SK-N-SH (cell line): Measurements from ENCODE around the gene OBP2B.

Experiments used
- CTCF ChIP-seq: fragments of 200-600 bp; sonication (generic); IDR thresholded peaks from 2 replicates; pipeline ENCODE4 v1.6.1; 2017; ENCODE audit warnings: antibody characterized with exemption, mild to moderate bottlenecking, moderate library complexity
- EP300 ChIP-seq, 2 experiments: IDR thresholded peaks; 2 replicates each; pipeline versions ENCODE4 v1.4.0 to v1.6.1; 2012; ENCODE audit warnings: borderline replicate concordance in 1 of 2, low read depth in 1 of 2, low read length in 1 of 2
- MAX ChIP-seq: IDR thresholded peaks from 2 replicates; pipeline ENCODE4 v1.4.0; 2012; ENCODE audit warnings: low read depth
- RAD21 ChIP-seq: IDR thresholded peaks from 2 replicates; pipeline ENCODE4 v1.6.1; 2012; ENCODE audit warnings: mild to moderate bottlenecking, low read length
- RCOR1 ChIP-seq: fragments of 150-350 bp; IDR thresholded peaks from 2 replicates; pipeline ENCODE4 v1.6.1; 2017; ENCODE audit warnings: antibody characterized with exemption, low read length
- TAF1 ChIP-seq: IDR thresholded peaks from 2 replicates; pipeline ENCODE4 v1.6.1; 2012; ENCODE audit warnings: low read depth, mild to moderate bottlenecking, low read length, moderate library complexity, borderline replicate concordance

DNA sequence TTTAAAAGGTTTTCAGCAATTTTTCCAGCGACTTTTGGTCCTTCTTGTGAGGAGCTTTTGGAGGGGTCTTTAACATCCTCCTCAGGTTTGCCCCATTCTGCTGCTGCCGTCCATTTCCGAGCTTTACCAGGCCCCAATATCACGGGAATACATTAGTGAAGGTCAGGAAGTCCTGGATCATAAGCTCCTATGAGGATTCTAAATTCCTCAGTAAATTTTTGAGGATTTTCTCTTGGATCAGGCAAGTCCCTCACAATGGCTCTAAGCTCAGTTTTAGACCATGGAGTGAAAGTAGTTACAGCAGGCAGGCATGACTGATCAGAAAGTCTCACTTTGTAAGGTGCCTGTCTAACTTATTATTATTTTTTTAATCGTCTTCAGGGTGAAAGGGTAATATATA lies 28.1 kb downstream of the OBP2B start:
- TF ChIP-seq CTCF = no peak
- no peak for TF ChIP-seq EP300 (IDR thresholded peaks at IDR 0.05; ENCODE audit: borderline replicate concordance in 1 of 2, low read depth in 1 of 2, low read length in 1 of 2)
- TF ChIP-seq TAF1 = no peak
- TF ChIP-seq RCOR1 = no peak
- TF ChIP-seq RAD21 = no peak
- TF ChIP-seq MAX = no peak
